Left ventricle myocardium inferior (tissue), 1 donor: Measurements from ENCODE around the gene LIPH. TPM values are rescaled to one million over a fixed set of nuclear protein-coding genes. Genes with fewer than 3 reads are reported as not detected.

Experiments
- DNase-seq: peaks from one replicate; pipeline ENCODE4 v3.0.0-alpha.2; 2020
- H3K27ac ChIP-seq: fragments of 200-600 bp; replicated peaks from 2 replicates; pipeline ENCODE4 v1.8.0; 2021
- H3K27me3 ChIP-seq: fragments of 200-600 bp; 2 replicates; pipeline ENCODE4 v1.8.0; 2021; ENCODE audit warnings: low read depth
- H3K36me3 ChIP-seq: fragments of 200-600 bp; 2 replicates; pipeline ENCODE4 v1.8.0; 2021
- H3K4me1 ChIP-seq: fragments of 200-600 bp; 2 replicates; pipeline ENCODE4 v1.8.0; 2021
- H3K4me3 ChIP-seq: fragments of 200-600 bp; 2 replicates; pipeline ENCODE4 v1.8.0; 2021; ENCODE audit warnings: mild to moderate bottlenecking, moderate library complexity
- H3K9me3 ChIP-seq: fragments of 200-600 bp; replicated peaks from 2 replicates; pipeline ENCODE4 v1.8.0; 2021
- CTCF ChIP-seq: fragments of 200-600 bp; IDR thresholded peaks from 2 replicates; pipeline ENCODE4 v1.8.0; 2021; ENCODE audit warnings: antibody characterized with exemption, mild to moderate bottlenecking, borderline replicate concordance
- intact Hi-C: fragments of 100-400 bp; cut with micrococcal nuclease; formaldehyde crosslinking; loops from one replicate; pipeline ENCODE4 v1.11.0; 2022
- total RNA-seq: library from RNA; stranded (reverse); fragmentation: NEBNext Ultra II Directional; extraction: Animal tissue kit (Norgen Biotek cat#: 25700); gene quantifications from one replicate; pipeline ENCODE4 v1.2.1, GENCODE V29; 2021
- donor health status: DM: no; HTN: yes; CAD: no; lungs with severe emphysema.

The LIPH gene
- total RNA-seq, 1 donor from 2014 or later, result 0.44 TPM

- peak overlapping the region; percentile 42 for H3K27ac ChIP-seq
These were observed 3.3 kb downstream of the LIPH start for GRCh38 chr3:185549122-185549521.

GRCh38 chr3:185540695-185541094 lies 11.7 kb downstream of the LIPH start:
- no peaks in the 10 kb centered on the region for H3K36me3 ChIP-seq
- no peak for DNase-seq
- H3K4me3 ChIP-seq, result no peak overlapping the region
- H3K4me1 ChIP-seq, result no peaks in the 10 kb centered on the region
- H3K27me3 ChIP-seq, result no peaks in the 10 kb centered on the region
- no peak for TF ChIP-seq CTCF
- H3K9me3 ChIP-seq, result no peaks in the 10 kb centered on the region
- intact Hi-C loops, result no loop called here
- no peak overlapping the region for H3K27ac ChIP-seq

More at GRCh38 chr3:185549122-185549521, 3.3 kb downstream of the LIPH start:
- H3K4me1 ChIP-seq, result no peaks in the 10 kb centered on the region
- no peak for DNase-seq
- no peaks in the 10 kb centered on the region for H3K9me3 ChIP-seq
- no peaks in the 10 kb centered on the region for H3K27me3 ChIP-seq
- no peak overlapping the region for H3K4me3 ChIP-seq
- H3K36me3 ChIP-seq, result no peaks in the 10 kb centered on the region
- intact Hi-C loops, result no loop called here
- TF ChIP-seq CTCF, result no peak

DNA sequence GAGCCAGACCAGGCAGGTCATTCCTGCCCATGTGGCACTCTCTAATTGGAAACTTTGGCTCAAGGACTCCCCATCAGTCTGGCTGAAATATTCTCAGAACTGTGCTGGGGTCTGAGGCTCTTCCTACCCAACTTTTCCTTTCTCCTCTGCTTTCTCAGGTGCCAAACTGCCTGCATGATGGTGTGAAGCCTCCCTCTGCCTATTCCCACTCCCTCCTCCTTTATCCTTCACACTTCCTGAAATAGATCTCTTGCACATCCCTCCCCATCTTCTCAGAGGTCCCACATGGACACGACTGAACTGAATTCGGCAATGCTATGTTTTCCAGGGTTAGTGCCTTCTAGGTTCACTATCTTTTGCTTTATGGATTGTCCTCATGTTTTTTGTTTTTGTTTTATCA lies 12.5 kb downstream of the LIPH start:
- H3K27ac ChIP-seq, result no peak overlapping the region
- no peaks in the 10 kb centered on the region for H3K36me3 ChIP-seq
- intact Hi-C loops, result no loop called here
- H3K27me3 ChIP-seq, result no peaks in the 10 kb centered on the region
- H3K9me3 ChIP-seq, result no peaks in the 10 kb centered on the region
- no peaks in the 10 kb centered on the region for H3K4me1 ChIP-seq
- no peak overlapping the region for H3K4me3 ChIP-seq
- no peak for TF ChIP-seq CTCF
- DNase-seq, result no peak

DNA sequence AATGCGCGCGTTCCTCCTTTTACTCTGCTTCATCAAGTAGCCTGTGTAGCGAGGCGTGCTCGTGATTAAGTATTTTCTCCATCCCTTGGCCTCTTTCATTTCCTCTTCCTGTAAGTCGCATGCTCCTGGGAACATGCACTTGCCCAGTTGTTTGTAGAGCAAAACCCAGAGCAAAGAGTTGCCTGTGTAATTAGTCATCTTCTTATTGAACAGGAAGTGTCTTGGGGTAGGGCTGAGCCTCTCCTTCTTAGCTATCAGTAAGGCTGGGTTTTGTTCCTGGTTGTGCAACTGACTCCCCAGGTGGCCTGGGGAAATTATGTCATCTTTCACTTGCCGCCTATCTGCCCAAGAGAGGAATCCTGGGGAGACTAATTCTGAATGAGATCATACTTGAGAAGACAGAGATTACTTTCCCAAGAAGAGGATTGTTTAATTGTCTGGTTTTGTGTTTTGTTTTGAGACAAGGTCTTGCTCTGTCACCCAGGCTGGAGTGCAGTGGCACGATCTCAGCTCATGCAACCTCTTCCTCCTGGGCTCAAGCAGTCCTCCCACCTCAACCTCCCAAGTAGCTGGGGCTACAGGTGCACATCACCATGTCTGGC lies 14.9 kb downstream of the LIPH start:
- Histone ChIP-seq H3K27me3 (no peaks in the 10 kb centered on the region), H3K4me1 (no peaks in the 10 kb centered on the region), H3K4me3 (no peak overlapping the region), H3K27ac (peak overlapping the region; percentile 67), H3K36me3 (no peaks in the 10 kb centered on the region), H3K9me3 (no peaks in the 10 kb centered on the region)
- DNase-seq, result peak; percentile 41
- no peak for TF ChIP-seq CTCF
- intact Hi-C loops, result no loop called here

GRCh38 chr3:185534511-185534910 lies 17.9 kb downstream of the LIPH start:
- Histone ChIP-seq H3K9me3 (no peaks in the 10 kb centered on the region), H3K27me3 (no peaks in the 10 kb centered on the region), H3K36me3 (no peaks in the 10 kb centered on the region), H3K4me3 (no peak overlapping the region), H3K27ac (no peak overlapping the region), H3K4me1 (no peaks in the 10 kb centered on the region)
- intact Hi-C loops, result no loop called here
- no peak for DNase-seq
- no peak for TF ChIP-seq CTCF
